GM10266 (cell line): ENCODE data around the gene CNPY1.
A peak's percentile ranks its signal among the peaks of the same experiment; 100 is the strongest.

Source experiments
- DNase-seq: peaks from one replicate; pipeline ENCODE4 v3.0.0; 2012; ENCODE audit errors: extremely low spot score
- CTCF ChIP-seq: IDR thresholded peaks from 2 replicates; pipeline ENCODE4 v1.5.1; 2012; ENCODE audit warnings: mild to moderate bottlenecking, low read depth; ENCODE audit not compliant: control insufficient read depth, insufficient read depth; ENCODE audit errors: missing control alignments

CNPY1 gene

DNA sequence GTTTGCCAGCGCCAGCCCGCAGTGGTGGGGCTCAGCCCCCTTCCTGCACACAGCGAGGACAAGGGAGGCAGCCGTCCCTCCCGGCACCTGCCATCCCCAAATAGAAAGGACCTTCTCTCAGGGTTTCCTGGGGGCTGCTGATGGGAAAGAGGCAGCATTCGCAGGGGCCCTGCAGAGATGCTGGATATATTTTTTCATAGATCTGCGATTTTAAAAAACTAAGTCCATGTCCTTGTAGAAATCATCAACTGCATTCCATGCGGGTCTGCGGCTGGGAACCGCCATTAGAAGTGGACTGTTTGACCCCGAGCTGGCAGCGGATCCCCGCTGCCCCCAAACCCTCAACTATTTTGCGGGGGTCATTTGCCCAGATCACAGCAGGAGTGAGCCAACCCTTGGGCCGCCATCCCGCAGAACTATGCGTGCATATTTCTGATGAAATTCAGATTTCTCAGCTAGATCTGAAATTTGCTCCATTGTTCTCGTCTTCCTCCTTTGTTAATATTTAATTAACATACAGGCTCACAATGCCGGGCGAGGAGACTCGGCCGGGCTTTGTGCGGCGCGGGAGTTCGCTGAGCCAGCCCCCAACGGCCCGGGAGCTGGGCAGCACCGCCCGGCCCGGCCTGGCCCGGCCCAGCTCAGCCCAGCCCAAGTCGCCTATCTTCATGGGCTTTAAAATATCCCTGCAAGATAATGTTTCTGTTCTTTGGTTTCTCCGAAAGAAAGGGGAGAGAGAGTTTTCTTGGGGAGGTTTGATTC is 86.5 kb downstream of the CNPY1 start:
- TF ChIP-seq CTCF, result no peak
- DNase-seq, result no peak

DNA sequence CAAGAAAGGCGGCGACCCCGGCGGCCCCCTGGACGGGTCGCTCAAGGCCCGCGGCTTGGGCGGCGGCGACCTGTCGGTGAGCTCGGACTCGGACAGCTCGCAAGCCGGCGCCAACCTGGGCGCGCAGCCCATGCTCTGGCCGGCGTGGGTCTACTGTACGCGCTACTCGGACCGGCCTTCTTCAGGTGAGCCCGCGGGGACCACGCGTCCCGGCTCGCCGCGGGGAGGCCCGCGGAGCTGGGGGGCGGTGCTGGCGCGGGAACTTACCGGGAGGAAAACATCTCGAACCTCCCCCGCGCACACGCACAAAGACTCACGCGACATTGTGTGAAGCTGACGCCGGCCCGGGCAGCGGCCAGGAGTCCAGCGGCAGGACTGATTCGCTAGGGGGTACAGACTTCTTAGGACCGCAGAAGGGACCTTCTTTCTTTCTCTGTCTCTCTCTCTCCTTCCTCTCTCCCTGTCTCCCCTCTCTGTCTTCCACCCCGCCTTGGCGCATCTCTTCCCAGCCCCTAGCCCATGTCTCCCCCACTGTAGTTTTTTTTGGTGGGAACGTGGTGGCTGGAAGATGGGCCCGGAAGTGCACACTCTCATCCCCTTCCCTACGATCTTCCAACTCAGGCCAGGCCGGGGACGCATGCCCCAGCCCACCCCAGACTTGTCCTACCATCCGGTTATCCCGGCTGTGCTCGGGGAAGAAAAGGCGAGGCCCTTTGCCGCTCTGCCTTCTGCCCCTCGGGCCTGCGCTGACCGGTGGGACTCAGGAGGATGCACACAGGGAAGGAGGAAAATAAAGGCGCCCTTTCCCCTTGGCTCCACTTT is 87.3 kb downstream of the CNPY1 start:
- TF ChIP-seq CTCF, result no peak
- DNase-seq, result peak; percentile 49

DNA sequence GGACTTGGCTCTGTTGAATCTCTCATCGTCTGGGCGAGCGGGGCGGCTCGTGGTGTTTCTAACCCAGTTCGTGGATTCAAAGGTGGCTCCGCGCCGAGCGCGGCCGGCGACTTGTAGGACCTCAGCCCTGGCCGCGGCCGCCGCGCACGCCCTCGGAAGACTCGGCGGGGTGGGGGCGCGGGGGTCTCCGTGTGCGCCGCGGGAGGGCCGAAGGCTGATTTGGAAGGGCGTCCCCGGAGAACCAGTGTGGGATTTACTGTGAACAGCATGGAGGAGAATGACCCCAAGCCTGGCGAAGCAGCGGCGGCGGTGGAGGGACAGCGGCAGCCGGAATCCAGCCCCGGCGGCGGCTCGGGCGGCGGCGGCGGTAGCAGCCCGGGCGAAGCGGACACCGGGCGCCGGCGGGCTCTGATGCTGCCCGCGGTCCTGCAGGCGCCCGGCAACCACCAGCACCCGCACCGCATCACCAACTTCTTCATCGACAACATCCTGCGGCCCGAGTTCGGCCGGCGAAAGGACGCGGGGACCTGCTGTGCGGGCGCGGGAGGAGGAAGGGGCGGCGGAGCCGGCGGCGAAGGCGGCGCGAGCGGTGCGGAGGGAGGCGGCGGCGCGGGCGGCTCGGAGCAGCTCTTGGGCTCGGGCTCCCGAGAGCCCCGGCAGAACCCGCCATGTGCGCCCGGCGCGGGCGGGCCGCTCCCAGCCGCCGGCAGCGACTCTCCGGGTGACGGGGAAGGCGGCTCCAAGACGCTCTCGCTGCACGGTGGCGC is 88.1 kb downstream of the CNPY1 start, which contains the start of gene EN2:
Gene EN2, plus strand, starts transcription at position 19 of the 767 bp plus-strand sequence. Its CDS starts 249 bp downstream, at position 268.
- peak; percentile 52 for DNase-seq
- TF ChIP-seq CTCF, result no peak

- peak; percentile 59 for DNase-seq
- no peak for TF ChIP-seq CTCF
These were observed 88.7 kb downstream of the CNPY1 start for GRCh38 chr7:155457544-155458110.

DNA sequence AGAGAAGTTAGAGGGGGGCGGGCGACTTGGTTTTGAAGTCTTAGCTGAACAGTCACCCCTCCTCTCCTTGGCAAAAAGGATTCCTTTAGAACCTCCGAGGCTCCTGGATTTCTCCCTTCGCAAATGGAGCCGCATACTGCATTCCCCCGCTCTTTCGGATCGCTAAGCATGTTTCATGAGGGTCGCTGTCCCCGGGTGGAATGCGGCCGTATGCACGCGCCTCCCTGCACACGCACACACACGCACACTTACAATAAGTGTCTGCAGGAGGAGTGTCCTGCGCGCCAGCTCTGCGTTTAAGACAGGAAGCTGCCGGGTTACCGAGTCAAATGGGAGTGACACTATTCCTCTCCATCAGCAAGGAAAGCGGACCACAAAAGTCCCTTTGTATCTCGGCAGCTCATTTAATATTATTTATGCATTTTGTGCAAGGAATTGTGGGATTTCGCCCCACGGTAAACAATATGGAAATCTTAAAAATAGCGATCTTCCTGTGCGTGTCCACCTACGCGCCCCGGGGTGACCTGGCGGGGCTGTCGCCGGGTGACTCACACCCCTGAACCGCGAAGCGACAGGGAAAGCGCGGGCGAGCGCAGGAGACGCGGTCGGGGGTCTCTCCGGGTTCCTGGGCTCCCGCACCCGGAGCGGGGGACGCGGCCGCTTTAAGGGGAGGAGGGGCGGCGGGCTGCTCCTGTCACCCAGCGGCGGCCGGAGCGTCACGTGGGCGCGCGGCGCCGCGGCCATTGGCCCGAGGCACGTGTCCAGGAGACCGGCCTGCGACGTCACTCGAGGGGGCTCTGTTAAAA is 89.4 kb downstream of the CNPY1 start:
- DNase-seq, result peak; percentile 70
- TF ChIP-seq CTCF, result no peak

DNA sequence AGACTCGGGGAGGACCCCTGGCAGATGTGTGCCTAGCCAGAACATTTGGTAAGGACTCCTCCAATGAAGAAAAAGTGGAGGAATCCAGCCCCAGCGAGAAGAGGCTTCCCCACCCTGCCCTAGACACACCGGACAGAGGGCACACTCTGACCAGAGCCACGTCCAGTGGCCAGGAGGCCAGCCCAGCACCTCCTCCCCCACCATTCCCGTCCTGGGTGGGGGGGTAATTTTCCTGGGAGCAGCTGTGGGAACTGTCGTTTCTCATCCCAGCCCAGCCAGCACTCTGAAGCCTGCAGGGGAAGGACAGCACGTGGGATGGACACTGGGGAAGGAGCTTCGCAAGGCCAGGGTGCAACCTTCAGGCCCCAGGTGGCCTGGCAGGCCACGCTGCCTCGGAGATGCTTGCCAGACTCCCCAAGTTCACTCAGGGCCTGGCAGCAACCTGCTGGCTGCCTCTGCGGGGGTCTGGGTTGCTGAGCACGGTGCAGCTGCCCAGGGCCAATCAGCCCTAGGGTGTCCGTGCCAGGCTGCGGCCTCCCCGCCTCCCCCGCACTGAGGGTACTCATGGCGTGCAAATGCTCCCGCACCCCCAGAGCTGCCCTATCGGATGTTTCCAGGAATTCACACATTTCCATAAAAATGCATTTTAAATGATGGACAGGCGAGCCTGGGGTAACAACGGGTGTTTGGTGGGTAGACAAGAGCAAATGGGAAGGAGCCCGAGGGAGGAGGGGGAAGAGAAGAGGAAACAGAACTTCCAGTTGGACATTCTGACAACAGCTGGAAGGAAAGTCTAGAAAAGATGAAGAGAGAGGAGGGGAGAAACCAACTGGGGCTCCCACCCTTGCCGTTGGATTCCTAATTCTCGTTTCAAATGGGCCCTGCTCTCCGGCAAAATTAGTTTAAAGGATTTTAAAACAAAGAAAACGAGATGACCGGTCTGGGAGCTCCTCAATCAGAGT is 90.3 kb downstream of the CNPY1 start:
- TF ChIP-seq CTCF, result no peak
- DNase-seq, result peak; percentile 47
